Heart left ventricle (tissue), 13 donors: Measurements from ENCODE around the gene C17orf67.

Source experiments
- POLR2A ChIP-seq, 2 donors: fragments of 450-650 bp; IDR thresholded peaks; one replicate each; pipeline ENCODE4 v1.6.1; 2017; ENCODE audit warnings: antibody characterized with exemption in 2 of 2, mild to moderate bottlenecking in 2 of 2, moderate library complexity in 2 of 2
- TF ChIP-seq, protein P1 (sequence below), 12 donors: fragments of 200-600 bp; sonication (generic) in 4 of 12; IDR thresholded peaks; one replicate each; pipeline versions ENCODE4 v1.5.0 to v1.8.0; 2018 to 2022; ENCODE audit warnings: antibody characterized with exemption in 12 of 12, mild to moderate bottlenecking in 5 of 12
- donor health status: ischemic (EF 13 %, LVEDD 7.1; RV severe dilation, severe dysfunction).
- donor health status: DM: no; HTN: yes; CAD: no.
- donor health status: DM: no; HTN: no; CAD: no.
- donor health status: ischemic (EF 25% LVEDD 6.9; RV normal size, moderate dysfunction).
- donor health status: ischemic (EF 25% LVEDD 5.7; RV mildly dilated, moderate dysfunction).
- donor health status: ischemic (EF 35%, LVEDD 5.7; RV mildly dilated, moderate dysfunction).
- donor health status: nonischemic (EF 11% LVEDD 7.7; RV severe dilation, severe dysfunction).
- donor health status: DM: yes; HTN: yes; CAD: no.
- donor health status: PGD.
- donor health status: ischemic (EF 29% LVEDD 5.4; RV normal size, mild dysfunction).
- donor health status: nonischemic (EF 23%, LVEDD 6.1; RV moderate dilation, normal function).

DNA sequence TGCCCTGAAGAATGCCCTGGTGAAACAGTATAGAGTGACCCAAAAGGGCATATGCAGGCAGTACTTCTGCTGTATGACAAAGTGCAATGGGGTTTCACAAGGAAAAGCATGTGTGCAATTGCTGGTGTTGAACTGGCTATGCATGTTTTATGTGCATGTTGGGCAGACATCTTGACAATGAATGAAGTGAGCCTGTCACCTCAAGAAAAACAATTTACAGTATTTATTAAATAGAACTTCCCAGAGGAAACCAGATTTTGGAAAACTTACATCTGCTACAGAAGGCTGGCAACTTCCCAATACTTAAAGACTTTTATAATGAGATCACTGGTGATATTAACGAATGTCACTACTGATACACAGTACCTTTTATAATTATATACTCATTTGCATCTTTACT is 30.6 kb downstream of the C17orf67 start:
- TF ChIP-seq, protein P1, sequence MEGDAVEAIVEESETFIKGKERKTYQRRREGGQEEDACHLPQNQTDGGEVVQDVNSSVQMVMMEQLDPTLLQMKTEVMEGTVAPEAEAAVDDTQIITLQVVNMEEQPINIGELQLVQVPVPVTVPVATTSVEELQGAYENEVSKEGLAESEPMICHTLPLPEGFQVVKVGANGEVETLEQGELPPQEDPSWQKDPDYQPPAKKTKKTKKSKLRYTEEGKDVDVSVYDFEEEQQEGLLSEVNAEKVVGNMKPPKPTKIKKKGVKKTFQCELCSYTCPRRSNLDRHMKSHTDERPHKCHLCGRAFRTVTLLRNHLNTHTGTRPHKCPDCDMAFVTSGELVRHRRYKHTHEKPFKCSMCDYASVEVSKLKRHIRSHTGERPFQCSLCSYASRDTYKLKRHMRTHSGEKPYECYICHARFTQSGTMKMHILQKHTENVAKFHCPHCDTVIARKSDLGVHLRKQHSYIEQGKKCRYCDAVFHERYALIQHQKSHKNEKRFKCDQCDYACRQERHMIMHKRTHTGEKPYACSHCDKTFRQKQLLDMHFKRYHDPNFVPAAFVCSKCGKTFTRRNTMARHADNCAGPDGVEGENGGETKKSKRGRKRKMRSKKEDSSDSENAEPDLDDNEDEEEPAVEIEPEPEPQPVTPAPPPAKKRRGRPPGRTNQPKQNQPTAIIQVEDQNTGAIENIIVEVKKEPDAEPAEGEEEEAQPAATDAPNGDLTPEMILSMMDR (IDR thresholded peaks at IDR 0.05): no peak
- TF ChIP-seq POLR2A (IDR thresholded peaks at IDR 0.05): no peak
